GM12878 (cell line): ENCODE results near the gene ADAMTS14. TPM values are rescaled to one million over a fixed set of nuclear protein-coding genes. Genes with fewer than 3 reads are reported as not detected.

Experiments used
- ATAC-seq: fragments of 200-7000 bp; cut with Tn5 transposase; 3 replicates; pipeline ENCODE4 v1.9.1; 2020; ENCODE audit warnings: mild to moderate bottlenecking, moderate library complexity
- BruUV-seq: library from RNA; stranded (reverse); fragments of 400-500 nt; replicated peaks from 2 replicates; lab custom pipeline; 2021; lab: Mats Ljungman, UMichigan
- CTCF ChIA-PET: fragments of 300-600 bp; sonication (Branson Sonifier 250); formaldehyde crosslinking; extraction: SDS; loops from one replicate; lab custom pipeline; 2021; ENCODE audit warnings: inconsistent platforms; lab: Yijun Ruan, JAX
- POLR2A ChIA-PET: fragments of 350-600 bp; formaldehyde crosslinking; extraction: SDS; loops from one replicate; lab custom pipeline; 2021; ENCODE audit warnings: inconsistent platforms; lab: Charles Lee
- RAD21 ChIA-PET: fragments of 300-600 bp; sonication (Branson Sonifier 250); formaldehyde crosslinking; loops from one replicate; lab custom pipeline; 2023; ENCODE audit warnings: antibody characterized with exemption; ENCODE audit not compliant: unreplicated experiment; lab: Charles Lee
- SMC1A ChIA-PET: fragments of 300-600 bp; sonication (Branson Sonifier 250); formaldehyde crosslinking; loops from one replicate; lab custom pipeline; 2023; ENCODE audit not compliant: unreplicated experiment, uncharacterized antibody; lab: Charles Lee
- DNase-seq: peaks from one replicate; pipeline ENCODE4 v3.0.0-alpha.2; 2011; ENCODE audit warnings: low read depth, low spot score
- FAIRE-seq: peaks from 3 replicates; lab custom pipeline; 2011; peaks lifted over from hg19 to GRCh38; lab: Jason Lieb, UNC
- H2AFZ ChIP-seq: 2 replicates; pipeline ENCODE4 v1.6.0; 2011; ENCODE audit warnings: low read depth, low read length, control low read depth; ENCODE audit not compliant: control insufficient read depth
- H3K27ac ChIP-seq: 2 replicates; pipeline ENCODE4 v1.5.1; 2011; ENCODE audit warnings: control low read depth; ENCODE audit not compliant: control insufficient read depth, insufficient read depth
- H3K27me3 ChIP-seq, 2 experiments: replicated peaks in 1 of 2; 2 replicates each; pipeline versions ENCODE4 v1.6.0 to v1.6.1; 2011; ENCODE audit warnings: low read length in 1 of 2; ENCODE audit not compliant: control insufficient read depth in 2 of 2, insufficient read depth in 2 of 2
- H3K36me3 ChIP-seq, 2 experiments: 2 replicates each; pipeline ENCODE4 v1.5.1; 2011; ENCODE audit warnings: low read length in 1 of 2; ENCODE audit not compliant: control insufficient read depth in 2 of 2, insufficient read depth in 2 of 2
- H3K4me1 ChIP-seq: 2 replicates; pipeline ENCODE4 v1.6.1; 2011; ENCODE audit warnings: mild to moderate bottlenecking, low read length, moderate library complexity, mixed read lengths; ENCODE audit not compliant: control insufficient read depth, insufficient read depth
- H3K4me2 ChIP-seq: 2 replicates; pipeline ENCODE4 v1.6.0; 2011; ENCODE audit warnings: control low read depth; ENCODE audit not compliant: control insufficient read depth, insufficient read depth
- H3K4me3 ChIP-seq: fragments of 200-600 bp; sonication (generic); 2 replicates; pipeline ENCODE4 v1.5.1; 2016
- H3K79me2 ChIP-seq: 2 replicates; pipeline ENCODE4 v1.6.0; 2011; ENCODE audit warnings: low read length; ENCODE audit not compliant: control insufficient read depth, insufficient read depth
- H3K9ac ChIP-seq: 2 replicates; pipeline ENCODE4 v1.8.0; 2011; ENCODE audit warnings: low read length, control low read depth, mixed read lengths; ENCODE audit not compliant: control insufficient read depth, insufficient read depth
- H3K9me3 ChIP-seq: replicated peaks from 3 replicates; pipeline ENCODE4 v1.5.1; 2011; ENCODE audit warnings: mild to moderate bottlenecking, low read length; ENCODE audit not compliant: control insufficient read depth, insufficient read depth
- H4K20me1 ChIP-seq: 2 replicates; pipeline ENCODE4 v1.6.0; 2011; ENCODE audit not compliant: control insufficient read depth, insufficient read depth
- BMI1 ChIP-seq: fragments of 450-650 bp; IDR thresholded peaks from 2 replicates; pipeline ENCODE4 v1.6.1; 2016; ENCODE audit warnings: mild to moderate bottlenecking, moderate library complexity, borderline replicate concordance
- CBX3 ChIP-seq: fragments of 200-600 bp; sonication (generic); IDR thresholded peaks from 2 replicates; pipeline ENCODE4 v1.6.1; 2016; ENCODE audit warnings: low read depth, borderline replicate concordance
- CBX5 ChIP-seq: sonication (generic); IDR thresholded peaks from 2 replicates; pipeline ENCODE4 v1.6.1; 2016; ENCODE audit warnings: low read depth, moderate library complexity, mild to moderate bottlenecking, inconsistent platforms
- FOS ChIP-seq: IDR thresholded peaks from 3 replicates; pipeline ENCODE4 v1.6.1; 2011; ENCODE audit warnings: borderline replicate concordance; ENCODE audit not compliant: insufficient read length; ENCODE audit errors: extremely low read depth
- NFIC ChIP-seq: IDR thresholded peaks from 2 replicates; pipeline ENCODE4 v1.6.1; 2012; ENCODE audit warnings: low read depth, mild to moderate bottlenecking, inconsistent platforms, low read length, moderate library complexity
- NFXL1 ChIP-seq: fragments of 450-650 bp; IDR thresholded peaks from 2 replicates; pipeline ENCODE4 v1.6.1; 2017; ENCODE audit warnings: antibody characterized with exemption, mild to moderate bottlenecking, borderline replicate concordance
- NFYB ChIP-seq: IDR thresholded peaks from 2 replicates; pipeline ENCODE4 v1.6.1; 2011; ENCODE audit warnings: low read depth, mild to moderate bottlenecking, low read length, improper control_type of control experiment, moderate library complexity; ENCODE audit not compliant: insufficient read depth
- PAX5 ChIP-seq: IDR thresholded peaks from 2 replicates; pipeline ENCODE4 v1.6.1; 2011; ENCODE audit warnings: low read depth, low read length, borderline replicate concordance
- ZNF274 ChIP-seq: IDR thresholded peaks from one replicate; pipeline ENCODE4 v1.8.0; 2011; ENCODE audit not compliant: insufficient read length, insufficient read depth
- ZSCAN29 ChIP-seq: fragments of 450-650 bp; IDR thresholded peaks from 2 replicates; pipeline ENCODE4 v1.6.1; 2017; ENCODE audit warnings: mild to moderate bottlenecking, moderate library complexity
- WGBS: methylation state at CpG from one replicate; pipeline ENCODE4 v1.1.6; 2016; ENCODE audit warnings: low lambda C conversion rate; ENCODE audit not compliant: insufficient replicate concordance, insufficient coverage; ENCODE audit errors: missing lambda C conversion rate; 5-methylcytosine and 5-hydroxymethylcytosine counted together
- in situ Hi-C: fragments of 300-500 bp; cut with MboI; formaldehyde crosslinking; loops from 9 replicates; pipeline ENCODE4 v1.14.3; 2018; ENCODE audit warnings: mixed read lengths
- intact Hi-C: fragments of 100-400 bp; cut with micrococcal nuclease; formaldehyde crosslinking; loops from one replicate; pipeline ENCODE4 v1.14.2; 2022; ENCODE audit not compliant: unreplicated experiment
- polyA plus RNA-seq, 11 experiments: library from polyadenylated mRNA; depleted of rRNA in 4 of 11; unstranded in 6 of 11; stranded (reverse) in 5 of 11; fragments of >200 nt; fragmentation: Nextera tagmentation in 4 of 11; fragmentation: Illumina TruSeq in 1 of 11; extraction: Ambion mirVana in 4 of 11; extraction: Trizol in 1 of 11; gene quantifications; 1 replicate in 1 of 11; 2 replicates in 10 of 11; pipeline versions ENCODE4 v1.2.1 to v1.2.3, GENCODE V29; 2011 to 2016; ENCODE audit warnings: inconsistent platforms in 2 of 11, missing spikeins in 2 of 11, low read depth in 1 of 11
- total RNA-seq, 4 experiments: library from RNA; depleted of rRNA in 3 of 4; stranded (reverse); fragments of >200 nt in 3 of 4; fragmentation: Illumina TruSeq in 1 of 4; extraction: Trizol in 1 of 4; gene quantifications; 2 replicates each; pipeline versions ENCODE4 v1.2.1 to v1.2.3, GENCODE V29; 2013 to 2021
- TF ChIP-seq, protein P1 (sequence below): fragments of 150-350 bp; IDR thresholded peaks from 2 replicates; pipeline ENCODE4 v1.6.1; 2014; ENCODE audit warnings: mild to moderate bottlenecking, low read depth, low read length
- TF ChIP-seq, protein P2 (sequence below): IDR thresholded peaks from 2 replicates; pipeline ENCODE4 v1.6.1; 2011; ENCODE audit warnings: mild to moderate bottlenecking, low read depth, low read length, moderate library complexity; ENCODE audit not compliant: insufficient replicate concordance
- TF ChIP-seq, protein P3 (sequence below): IDR thresholded peaks from 2 replicates; pipeline ENCODE4 v1.6.1; 2012; ENCODE audit warnings: low read length, inconsistent platforms
- TF ChIP-seq, protein P4 (sequence below): fragments of 450-650 bp; formaldehyde crosslinking; IDR thresholded peaks from 2 replicates; pipeline ENCODE4 v1.4.0; 2022; ENCODE audit warnings: mild to moderate bottlenecking, moderate library complexity
- TF ChIP-seq, protein P5 (sequence below): IDR thresholded peaks from 2 replicates; pipeline ENCODE4 v1.6.1; 2011; ENCODE audit warnings: low read depth, low read length, improper control_type of control experiment, borderline replicate concordance

ADAMTS14 gene
- total and polyA plus RNA-seq, 10 of the 15 experiments (the other 5 are each of a cell fraction or from before 2014, with no cell fraction given), result 0.03 to 0.05 TPM; not detected in 8

GRCh38 chr10:70673043-70673928, 980 bp downstream of the ADAMTS14 start:
- Histone ChIP-seq H3K4me3 (no peak overlapping the region), H3K9me3 (no peaks in the 10 kb centered on the region; the same call in 2 of the 3 replicates), H3K4me2 (no peak overlapping the region), H3K4me1 (no peaks in the 10 kb centered on the region), H3K36me3 (no peaks in the 10 kb centered on the region), H3K79me2 (no peaks in the 10 kb centered on the region), H3K27ac (no peak overlapping the region), H3K27me3 (peaks cover 0 to 4% of the 10 kb centered on the region in 2 experiments; a peak in 3 of 4 replicates), H2AFZ (no peak overlapping the region), H4K20me1 (no peaks in the 10 kb centered on the region), H3K9ac (no peak overlapping the region)
- BruUV-seq, result no TSS peak
- FAIRE-seq (no peak), DNase-seq (no peak), ATAC-seq (no peak)
- 59% methylated on average over 14 of the region's 14 CpGs for WGBS
- ChIA-PET POLR2A (no interaction called here), RAD21 (no interaction called here), CTCF (no interaction called here), SMC1A (no interaction called here)
- in situ Hi-C loops (no loop called here), intact Hi-C loops (no loop called here)
- TF ChIP-seq, protein P1, sequence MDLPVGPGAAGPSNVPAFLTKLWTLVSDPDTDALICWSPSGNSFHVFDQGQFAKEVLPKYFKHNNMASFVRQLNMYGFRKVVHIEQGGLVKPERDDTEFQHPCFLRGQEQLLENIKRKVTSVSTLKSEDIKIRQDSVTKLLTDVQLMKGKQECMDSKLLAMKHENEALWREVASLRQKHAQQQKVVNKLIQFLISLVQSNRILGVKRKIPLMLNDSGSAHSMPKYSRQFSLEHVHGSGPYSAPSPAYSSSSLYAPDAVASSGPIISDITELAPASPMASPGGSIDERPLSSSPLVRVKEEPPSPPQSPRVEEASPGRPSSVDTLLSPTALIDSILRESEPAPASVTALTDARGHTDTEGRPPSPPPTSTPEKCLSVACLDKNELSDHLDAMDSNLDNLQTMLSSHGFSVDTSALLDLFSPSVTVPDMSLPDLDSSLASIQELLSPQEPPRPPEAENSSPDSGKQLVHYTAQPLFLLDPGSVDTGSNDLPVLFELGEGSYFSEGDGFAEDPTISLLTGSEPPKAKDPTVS, result no peak
- TF ChIP-seq ZNF274 (no peak), PAX5 (no peak), NFIC (no peak), BMI1 (no peak), CBX5 (no peak), CBX3 (no peak), NFXL1 (no peak), FOS (no peak), ZSCAN29 (no peak), NFYB (no peak)
- TF ChIP-seq, protein P2, sequence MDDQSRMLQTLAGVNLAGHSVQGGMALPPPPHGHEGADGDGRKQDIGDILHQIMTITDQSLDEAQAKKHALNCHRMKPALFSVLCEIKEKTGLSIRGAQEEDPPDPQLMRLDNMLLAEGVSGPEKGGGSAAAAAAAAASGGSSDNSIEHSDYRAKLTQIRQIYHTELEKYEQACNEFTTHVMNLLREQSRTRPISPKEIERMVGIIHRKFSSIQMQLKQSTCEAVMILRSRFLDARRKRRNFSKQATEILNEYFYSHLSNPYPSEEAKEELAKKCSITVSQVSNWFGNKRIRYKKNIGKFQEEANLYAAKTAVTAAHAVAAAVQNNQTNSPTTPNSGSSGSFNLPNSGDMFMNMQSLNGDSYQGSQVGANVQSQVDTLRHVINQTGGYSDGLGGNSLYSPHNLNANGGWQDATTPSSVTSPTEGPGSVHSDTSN, result no peak
- TF ChIP-seq, protein P3, sequence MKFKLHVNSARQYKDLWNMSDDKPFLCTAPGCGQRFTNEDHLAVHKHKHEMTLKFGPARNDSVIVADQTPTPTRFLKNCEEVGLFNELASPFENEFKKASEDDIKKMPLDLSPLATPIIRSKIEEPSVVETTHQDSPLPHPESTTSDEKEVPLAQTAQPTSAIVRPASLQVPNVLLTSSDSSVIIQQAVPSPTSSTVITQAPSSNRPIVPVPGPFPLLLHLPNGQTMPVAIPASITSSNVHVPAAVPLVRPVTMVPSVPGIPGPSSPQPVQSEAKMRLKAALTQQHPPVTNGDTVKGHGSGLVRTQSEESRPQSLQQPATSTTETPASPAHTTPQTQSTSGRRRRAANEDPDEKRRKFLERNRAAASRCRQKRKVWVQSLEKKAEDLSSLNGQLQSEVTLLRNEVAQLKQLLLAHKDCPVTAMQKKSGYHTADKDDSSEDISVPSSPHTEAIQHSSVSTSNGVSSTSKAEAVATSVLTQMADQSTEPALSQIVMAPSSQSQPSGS, result no peak
- TF ChIP-seq, protein P4, sequence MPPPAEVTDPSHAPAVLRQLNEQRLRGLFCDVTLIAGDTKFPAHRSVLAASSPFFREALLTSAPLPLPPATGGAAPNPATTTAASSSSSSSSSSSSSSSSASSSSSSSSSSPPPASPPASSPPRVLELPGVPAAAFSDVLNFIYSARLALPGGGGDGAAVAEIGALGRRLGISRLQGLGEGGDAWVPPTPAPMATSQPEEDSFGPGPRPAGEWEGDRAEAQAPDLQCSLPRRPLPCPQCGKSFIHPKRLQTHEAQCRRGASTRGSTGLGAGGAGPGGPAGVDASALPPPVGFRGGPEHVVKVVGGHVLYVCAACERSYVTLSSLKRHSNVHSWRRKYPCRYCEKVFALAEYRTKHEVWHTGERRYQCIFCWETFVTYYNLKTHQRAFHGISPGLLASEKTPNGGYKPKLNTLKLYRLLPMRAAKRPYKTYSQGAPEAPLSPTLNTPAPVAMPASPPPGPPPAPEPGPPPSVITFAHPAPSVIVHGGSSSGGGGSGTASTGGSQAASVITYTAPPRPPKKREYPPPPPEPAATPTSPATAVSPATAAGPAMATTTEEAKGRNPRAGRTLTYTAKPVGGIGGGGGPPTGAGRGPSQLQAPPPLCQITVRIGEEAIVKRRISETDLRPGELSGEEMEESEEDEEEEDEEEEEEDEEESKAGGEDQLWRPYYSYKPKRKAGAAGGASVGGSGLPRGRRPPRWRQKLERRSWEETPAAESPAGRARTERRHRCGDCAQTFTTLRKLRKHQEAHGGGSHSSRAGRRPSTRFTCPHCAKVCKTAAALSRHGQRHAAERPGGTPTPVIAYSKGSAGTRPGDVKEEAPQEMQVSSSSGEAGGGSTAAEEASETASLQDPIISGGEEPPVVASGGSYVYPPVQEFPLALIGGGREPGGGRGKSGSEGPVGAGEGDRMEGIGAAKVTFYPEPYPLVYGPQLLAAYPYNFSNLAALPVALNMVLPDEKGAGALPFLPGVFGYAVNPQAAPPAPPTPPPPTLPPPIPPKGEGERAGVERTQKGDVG (CRISPR knock-in tag), result no peak
- TF ChIP-seq, protein P5, sequence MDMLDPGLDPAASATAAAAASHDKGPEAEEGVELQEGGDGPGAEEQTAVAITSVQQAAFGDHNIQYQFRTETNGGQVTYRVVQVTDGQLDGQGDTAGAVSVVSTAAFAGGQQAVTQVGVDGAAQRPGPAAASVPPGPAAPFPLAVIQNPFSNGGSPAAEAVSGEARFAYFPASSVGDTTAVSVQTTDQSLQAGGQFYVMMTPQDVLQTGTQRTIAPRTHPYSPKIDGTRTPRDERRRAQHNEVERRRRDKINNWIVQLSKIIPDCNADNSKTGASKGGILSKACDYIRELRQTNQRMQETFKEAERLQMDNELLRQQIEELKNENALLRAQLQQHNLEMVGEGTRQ, result no peak
